Measurements from ENCODE around the gene KANSL1.
A peak's percentile ranks its signal among the peaks of the same experiment; 100 is the strongest.

KANSL1 gene

DNA sequence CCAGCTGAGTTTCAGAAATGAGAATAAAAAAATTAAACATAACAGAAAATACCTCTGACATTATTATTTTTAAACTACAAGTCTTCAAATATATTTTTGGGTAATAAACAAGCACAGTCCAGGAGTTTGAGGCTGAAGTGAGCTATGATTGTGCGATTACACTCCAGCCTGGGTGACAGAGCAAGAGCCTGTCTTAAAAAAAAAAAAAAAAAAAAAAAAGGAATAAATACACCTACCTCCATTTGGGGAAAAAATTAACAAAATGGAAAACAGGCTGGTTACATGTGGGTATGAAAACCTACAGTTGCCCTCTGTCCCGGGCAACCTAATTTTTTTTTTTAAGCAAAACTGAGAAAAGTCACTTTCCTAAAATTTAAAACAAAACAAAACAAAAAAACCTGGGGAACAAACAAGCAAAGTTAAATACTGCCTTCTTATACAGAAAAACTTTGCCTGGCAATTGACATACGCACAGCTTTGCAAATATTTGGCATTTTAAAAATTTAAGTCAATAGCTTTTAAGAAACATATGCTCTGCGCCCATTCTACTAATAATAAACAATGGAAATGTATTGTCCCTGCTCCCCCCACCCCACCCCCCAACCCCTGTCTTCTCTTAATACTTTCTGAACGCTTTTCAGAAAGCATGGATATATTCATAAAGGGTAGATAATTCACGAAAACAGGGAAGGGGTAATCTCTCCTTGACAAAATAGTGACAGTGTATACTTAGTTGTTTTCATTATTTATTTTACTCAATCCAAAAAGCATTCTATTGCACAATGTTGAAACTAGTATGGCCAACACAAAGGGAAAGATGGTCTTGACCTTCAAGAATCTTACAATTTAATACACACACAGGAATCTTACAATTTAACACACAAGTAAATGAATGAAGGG lies 112.9 kb downstream of the KANSL1 start:
- no peak for DNase-seq (ENCODE audit: insufficient read length)
- TF ChIP-seq POLR2A (IDR thresholded peaks at IDR 0.05; ENCODE audit: low read depth, low read length), result no peak
- TF ChIP-seq POLR2AphosphoS5 (IDR thresholded peaks at IDR 0.05; ENCODE audit: low read depth, low read length), result no peak
- TF ChIP-seq TAF1 (IDR thresholded peaks at IDR 0.05; ENCODE audit: borderline replicate concordance, low read depth, low read length), result no peak
- no peak for FAIRE-seq

DNA sequence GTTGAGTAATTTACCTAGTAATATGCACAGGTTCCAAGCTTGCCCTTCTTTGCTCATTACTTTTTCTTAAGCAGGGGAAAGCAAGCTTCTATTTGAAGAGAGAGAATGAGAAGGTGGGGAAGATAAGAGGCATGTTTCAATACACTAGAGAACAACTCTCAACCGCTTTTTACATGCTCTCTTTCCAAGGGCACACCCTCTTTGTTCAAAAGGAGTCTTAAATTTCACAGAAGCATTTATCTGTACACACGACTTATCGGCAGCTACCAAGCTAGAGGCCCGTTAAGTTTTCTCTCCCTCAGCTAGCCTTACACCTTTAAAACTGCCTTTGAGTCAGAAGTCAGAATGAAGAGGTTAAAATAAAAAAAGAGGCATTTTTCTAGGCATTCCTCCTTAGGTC lies 114.6 kb downstream of the KANSL1 start:
- no peak for TF ChIP-seq POLR2A (IDR thresholded peaks at IDR 0.05; ENCODE audit: low read depth, low read length)
- no peak for TF ChIP-seq TAF1 (IDR thresholded peaks at IDR 0.05; ENCODE audit: borderline replicate concordance, low read depth, low read length)
- no peak for TF ChIP-seq POLR2AphosphoS5 (IDR thresholded peaks at IDR 0.05; ENCODE audit: low read depth, low read length)
- DNase-seq (ENCODE audit: insufficient read length) (no peak), FAIRE-seq (no peak)

DNA sequence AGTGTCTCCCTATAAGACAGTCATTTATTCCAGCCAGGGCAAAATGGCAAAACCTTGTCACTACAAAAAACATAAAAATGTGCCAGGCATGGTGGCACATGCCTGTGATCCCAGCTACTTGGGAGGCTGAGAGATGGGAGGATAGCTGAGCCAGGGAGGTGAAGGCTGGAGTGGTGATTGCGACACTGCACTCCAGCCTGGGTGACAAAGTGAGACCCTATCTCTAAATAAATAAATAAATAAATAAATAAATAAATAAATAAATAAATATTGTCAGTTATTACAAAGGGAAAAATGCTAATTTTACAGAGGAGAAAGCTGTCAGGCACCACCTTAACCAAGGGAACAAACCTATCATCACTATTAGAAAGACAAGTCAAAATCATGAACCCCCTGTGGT lies 118.7 kb downstream of the KANSL1 start:
- FAIRE-seq (no peak), DNase-seq (ENCODE audit: insufficient read length) (no peak)
- TF ChIP-seq TAF1 (IDR thresholded peaks at IDR 0.05; ENCODE audit: borderline replicate concordance, low read depth, low read length) (no peak), POLR2A (IDR thresholded peaks at IDR 0.05; ENCODE audit: low read depth, low read length) (no peak), POLR2AphosphoS5 (IDR thresholded peaks at IDR 0.05; ENCODE audit: low read depth, low read length) (no peak)

DNA sequence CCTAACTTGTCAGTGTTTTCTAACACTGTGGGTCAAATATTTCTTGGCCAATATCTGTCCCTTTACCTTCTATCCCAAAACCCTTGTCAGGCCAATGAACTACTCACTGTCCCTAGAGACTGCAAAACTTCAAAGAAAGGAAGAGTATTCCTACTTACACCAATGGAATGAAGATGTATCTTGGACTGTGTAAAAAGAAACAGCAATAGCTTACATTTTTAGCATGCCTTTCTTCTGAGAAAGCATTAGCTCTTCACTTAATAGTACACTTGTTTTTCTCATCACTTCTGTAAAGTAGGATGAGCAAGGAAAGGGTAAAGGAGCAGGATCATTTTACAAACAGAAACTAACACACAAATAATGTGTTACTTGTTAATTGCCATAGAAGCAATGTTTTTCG lies 120.2 kb downstream of the KANSL1 start:
- DNase-seq (ENCODE audit: insufficient read length) (no peak), FAIRE-seq (no peak)
- TF ChIP-seq POLR2A (IDR thresholded peaks at IDR 0.05; ENCODE audit: low read depth, low read length) (no peak), POLR2AphosphoS5 (IDR thresholded peaks at IDR 0.05; ENCODE audit: low read depth, low read length) (no peak), TAF1 (IDR thresholded peaks at IDR 0.05; ENCODE audit: borderline replicate concordance, low read depth, low read length) (no peak)

DNA sequence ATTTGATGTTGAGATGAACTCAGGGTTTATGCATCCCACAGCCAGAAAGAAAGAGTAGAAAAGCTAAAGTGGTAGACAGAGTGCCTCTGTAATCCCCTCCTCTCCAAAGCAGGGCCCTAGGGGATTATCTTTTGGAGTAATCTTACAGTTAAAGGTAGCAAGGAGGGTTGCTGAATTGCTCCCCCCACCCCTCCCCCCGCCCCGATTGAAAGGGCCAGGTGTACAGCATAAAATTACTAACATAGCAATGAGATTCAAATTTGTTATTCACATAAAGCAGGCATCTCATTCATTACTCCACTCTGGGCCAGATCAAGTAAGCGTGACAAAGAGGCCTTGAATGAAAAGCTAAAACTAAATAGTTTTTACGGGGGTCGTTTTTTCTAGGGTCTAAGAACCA lies 121.4 kb downstream of the KANSL1 start:
- DNase-seq (ENCODE audit: insufficient read length) (no peak), FAIRE-seq (no peak)
- no peak for TF ChIP-seq POLR2AphosphoS5 (IDR thresholded peaks at IDR 0.05; ENCODE audit: low read depth, low read length)
- no peak for TF ChIP-seq POLR2A (IDR thresholded peaks at IDR 0.05; ENCODE audit: low read depth, low read length)
- TF ChIP-seq TAF1 (IDR thresholded peaks at IDR 0.05; ENCODE audit: borderline replicate concordance, low read depth, low read length), result no peak

DNA sequence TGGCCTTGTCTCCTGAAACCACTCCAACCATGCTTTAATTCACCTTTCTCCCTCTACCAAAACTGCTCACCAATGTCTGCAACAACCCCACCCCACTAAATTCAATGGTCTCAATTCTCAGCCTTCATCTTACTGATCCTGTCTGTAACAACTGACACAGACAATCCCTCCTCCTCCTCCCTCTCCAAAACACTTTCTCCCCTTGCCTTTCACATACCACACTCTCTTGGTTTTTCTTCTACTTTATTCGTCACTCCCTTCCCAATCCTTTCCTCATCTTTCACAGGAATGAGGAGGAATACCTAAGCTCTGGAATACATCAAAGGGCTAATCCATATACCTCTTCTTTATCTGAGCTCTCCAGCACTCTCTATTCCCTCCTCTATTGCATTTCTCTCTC lies 128.8 kb downstream of the KANSL1 start:
- DNase-seq (ENCODE audit: insufficient read length) (no peak), FAIRE-seq (no peak)
- no peak for TF ChIP-seq POLR2A (IDR thresholded peaks at IDR 0.05; ENCODE audit: low read depth, low read length)
- TF ChIP-seq TAF1 (IDR thresholded peaks at IDR 0.05; ENCODE audit: borderline replicate concordance, low read depth, low read length), result no peak
- no peak for TF ChIP-seq POLR2AphosphoS5 (IDR thresholded peaks at IDR 0.05; ENCODE audit: low read depth, low read length)

DNA sequence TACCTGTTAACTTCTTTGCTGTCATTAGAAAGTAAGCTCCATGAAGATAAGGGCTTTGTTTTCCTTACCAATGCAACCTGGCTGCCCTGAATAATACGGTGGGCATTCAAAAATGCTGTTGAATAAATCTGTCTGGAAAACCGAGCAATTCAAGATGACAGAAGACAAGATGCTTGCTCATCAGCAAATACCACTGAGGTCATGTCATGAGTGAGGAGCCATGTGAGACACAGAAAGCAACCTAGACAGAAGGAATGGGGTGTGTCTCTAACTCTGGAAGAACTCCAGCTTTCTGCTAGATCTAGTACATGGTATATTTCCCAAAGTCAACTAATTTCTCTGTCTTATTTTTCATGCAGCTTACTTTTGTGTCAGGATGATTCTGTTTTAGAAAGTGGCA lies 130.0 kb downstream of the KANSL1 start:
- TF ChIP-seq TAF1 (IDR thresholded peaks at IDR 0.05; ENCODE audit: borderline replicate concordance, low read depth, low read length) (no peak), POLR2AphosphoS5 (IDR thresholded peaks at IDR 0.05; ENCODE audit: low read depth, low read length) (no peak), POLR2A (IDR thresholded peaks at IDR 0.05; ENCODE audit: low read depth, low read length) (no peak)
- DNase-seq (ENCODE audit: insufficient read length), result no peak
- FAIRE-seq, result no peak

DNA sequence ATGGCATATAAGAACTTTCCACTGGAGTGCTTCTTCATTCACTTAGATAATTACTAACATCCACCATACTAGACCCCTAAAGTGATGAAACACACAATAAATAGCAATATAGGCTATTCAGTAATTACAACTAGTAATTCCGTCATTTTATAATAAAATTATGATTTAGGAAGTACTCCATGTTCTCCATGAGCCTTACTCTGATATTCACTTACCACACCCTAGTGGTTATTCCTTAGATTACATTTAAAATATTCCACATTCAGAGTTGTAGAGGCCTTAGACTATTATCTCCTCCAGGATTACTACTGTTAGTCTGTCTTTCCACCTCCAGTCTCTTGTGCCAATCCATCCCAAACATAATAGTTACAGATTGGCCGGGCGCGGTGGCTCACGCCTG lies 131.8 kb downstream of the KANSL1 start:
- DNase-seq (ENCODE audit: insufficient read length) (no peak), FAIRE-seq (no peak)
- TF ChIP-seq TAF1 (IDR thresholded peaks at IDR 0.05; ENCODE audit: borderline replicate concordance, low read depth, low read length) (no peak), POLR2A (IDR thresholded peaks at IDR 0.05; ENCODE audit: low read depth, low read length) (no peak), POLR2AphosphoS5 (IDR thresholded peaks at IDR 0.05; ENCODE audit: low read depth, low read length) (no peak)

DNA sequence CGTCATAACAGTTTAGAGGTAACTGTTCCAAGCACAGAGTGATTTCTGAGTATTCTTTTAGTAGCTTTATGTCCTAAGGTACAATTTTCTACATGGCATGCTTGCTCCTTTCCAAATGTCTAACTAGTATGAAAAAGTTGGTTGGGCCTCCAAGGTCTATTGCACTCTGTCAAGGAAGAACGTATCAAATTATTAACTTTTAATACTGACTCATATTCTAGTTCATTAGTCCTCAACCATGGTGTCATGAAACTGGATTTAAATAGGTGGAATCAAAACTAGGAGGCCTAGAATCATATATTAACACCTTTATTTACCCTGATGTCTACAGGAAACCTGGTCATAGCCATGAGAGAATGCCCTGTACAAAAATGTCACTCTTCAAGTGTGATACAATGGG lies 132.8 kb downstream of the KANSL1 start:
- TF ChIP-seq POLR2AphosphoS5 (IDR thresholded peaks at IDR 0.05; ENCODE audit: low read depth, low read length), result no peak
- no peak for TF ChIP-seq TAF1 (IDR thresholded peaks at IDR 0.05; ENCODE audit: borderline replicate concordance, low read depth, low read length)
- no peak for TF ChIP-seq POLR2A (IDR thresholded peaks at IDR 0.05; ENCODE audit: low read depth, low read length)
- FAIRE-seq, result no peak

DNA sequence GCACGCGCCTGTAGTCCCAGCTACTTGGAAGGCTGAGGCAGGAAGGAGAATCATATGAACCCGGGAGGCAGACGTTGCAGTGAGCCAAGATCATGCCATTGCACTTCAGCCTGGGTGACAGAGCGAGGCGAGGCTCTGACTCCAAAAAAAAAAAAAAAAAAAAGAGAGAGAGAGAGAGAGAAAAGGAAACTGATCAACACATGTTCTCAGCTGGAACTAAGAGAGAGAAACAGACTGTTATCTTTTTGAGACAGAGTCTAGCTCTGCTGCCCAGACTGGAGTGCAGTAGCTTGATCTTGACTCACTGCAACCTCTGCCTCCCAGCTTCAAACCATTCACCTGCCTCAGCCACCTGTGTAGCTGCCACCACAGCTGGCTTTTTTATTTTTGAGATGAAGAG lies 133.7 kb downstream of the KANSL1 start:
- FAIRE-seq (no peak), DNase-seq (ENCODE audit: insufficient read length) (no peak)
- TF ChIP-seq POLR2A (IDR thresholded peaks at IDR 0.05; ENCODE audit: low read depth, low read length) (no peak), POLR2AphosphoS5 (IDR thresholded peaks at IDR 0.05; ENCODE audit: low read depth, low read length) (no peak), TAF1 (IDR thresholded peaks at IDR 0.05; ENCODE audit: borderline replicate concordance, low read depth, low read length) (no peak)

More for the DNA sequence above, 132.8 kb downstream of the KANSL1 start:
- DNase-seq (ENCODE audit: insufficient read length), result no peak

DNA sequence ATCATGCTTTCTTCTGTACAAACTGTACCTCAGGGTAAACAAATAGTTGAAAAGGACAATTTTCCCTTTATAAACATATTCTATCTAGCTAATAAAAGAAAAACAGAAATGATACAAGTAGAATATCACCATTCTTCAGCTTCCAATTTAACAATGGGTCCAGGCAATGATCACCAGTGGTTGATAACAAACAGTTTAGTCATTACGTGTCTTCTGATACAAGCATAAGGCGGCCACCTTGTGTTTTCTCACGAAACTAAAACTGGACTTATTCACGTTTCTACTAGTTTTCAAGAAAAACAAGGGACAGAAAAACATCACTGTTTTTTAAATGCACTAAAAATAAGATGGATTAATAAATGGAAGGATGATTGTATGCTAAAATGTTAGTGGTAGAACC lies 135.9 kb downstream of the KANSL1 start:
- DNase-seq (ENCODE audit: insufficient read length) (no peak), FAIRE-seq (peak; percentile 33)
- no peak for TF ChIP-seq POLR2AphosphoS5 (IDR thresholded peaks at IDR 0.05; ENCODE audit: low read depth, low read length)
- TF ChIP-seq TAF1 (IDR thresholded peaks at IDR 0.05; ENCODE audit: borderline replicate concordance, low read depth, low read length), result no peak
- no peak for TF ChIP-seq POLR2A (IDR thresholded peaks at IDR 0.05; ENCODE audit: low read depth, low read length)

DNA sequence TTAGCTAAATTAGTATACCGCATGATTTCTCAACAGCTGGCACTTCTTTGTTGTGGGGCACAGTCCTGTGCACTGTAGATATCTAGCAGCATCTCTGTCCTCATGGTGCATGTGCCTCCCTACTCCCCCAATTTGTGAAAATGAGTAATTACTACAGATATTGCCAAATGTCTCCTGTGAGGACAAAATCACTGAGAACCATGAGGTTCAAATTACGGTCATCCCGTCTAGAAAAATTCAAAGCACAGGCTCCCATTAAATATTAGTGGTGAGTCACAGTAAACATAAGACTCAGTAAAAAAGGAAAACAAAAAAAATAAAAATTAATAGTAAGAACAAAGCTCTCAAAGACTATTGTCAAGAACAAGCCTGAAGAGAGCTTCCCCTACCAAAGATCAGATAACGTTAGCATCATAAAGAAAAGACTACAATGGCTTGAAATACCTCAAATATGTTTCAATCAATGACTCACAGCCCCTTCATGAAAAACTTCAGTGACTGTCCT lies 136.4 kb downstream of the KANSL1 start:
- FAIRE-seq, result no peak
- no peak for TF ChIP-seq POLR2AphosphoS5 (IDR thresholded peaks at IDR 0.05; ENCODE audit: low read depth, low read length)
- TF ChIP-seq POLR2A (IDR thresholded peaks at IDR 0.05; ENCODE audit: low read depth, low read length), result no peak
- TF ChIP-seq TAF1 (IDR thresholded peaks at IDR 0.05; ENCODE audit: borderline replicate concordance, low read depth, low read length), result no peak
- DNase-seq (ENCODE audit: insufficient read length), result no peak
